Neural cell (in vitro differentiated cells): ENCODE data around the gene ARHGAP24. TPM values are rescaled to one million over a fixed set of nuclear protein-coding genes. Genes with fewer than 3 reads are reported as not detected.
"Not testable (repeated sequence)": the region's sequence is repeated elsewhere in the genome, so short reads cannot be mapped to it uniquely, and the experiment has no call there.

Source experiments
- H2AFZ ChIP-seq: fragments of 200-600, 300-800 bp; sonication (generic), shearing (Covaris generic); 2 replicates; pipeline ENCODE4 v1.6.0; 2014; ENCODE audit warnings: low read depth, mild to moderate bottlenecking, antibody characterized with exemption, low read length, moderate library complexity
- H3F3A ChIP-seq: fragments of 200-600 bp; shearing (Covaris generic); 2 replicates; pipeline ENCODE4 v1.6.1; 2016; ENCODE audit warnings: mild to moderate bottlenecking, moderate library complexity, mixed read lengths, antibody characterized with exemption, low read length; ENCODE audit not compliant: insufficient read depth, poor library complexity, severe bottlenecking
- H3K27ac ChIP-seq: fragments of 200-600, 300-800 bp; sonication (generic), shearing (Covaris generic); 2 replicates; pipeline ENCODE4 v1.5.1; 2014; ENCODE audit warnings: mild to moderate bottlenecking, low read length, moderate library complexity
- H3K27me3 ChIP-seq: fragments of 300-800, 200-600 bp; sonication (generic), shearing (Covaris generic); 2 replicates; pipeline ENCODE4 v1.6.0; 2014; ENCODE audit warnings: mild to moderate bottlenecking, low read depth, low read length, moderate library complexity; ENCODE audit not compliant: insufficient read depth
- H3K36me3 ChIP-seq: fragments of 300-800, 200-600 bp; sonication (generic), shearing (Covaris generic); 2 replicates; pipeline ENCODE4 v1.5.1; 2014; ENCODE audit warnings: mild to moderate bottlenecking, antibody characterized with exemption, low read length, moderate library complexity; ENCODE audit not compliant: insufficient read depth
- H3K4me2 ChIP-seq: fragments of 300-800, 200-600 bp; sonication (generic), shearing (Covaris generic); 2 replicates; pipeline ENCODE4 v1.6.0; 2014; ENCODE audit warnings: mild to moderate bottlenecking, low read length
- H3K4me3 ChIP-seq: fragments of 300-800, 200-600 bp; sonication (generic), shearing (Covaris generic); 2 replicates; pipeline ENCODE4 v1.5.1; 2014; ENCODE audit warnings: mild to moderate bottlenecking, low read length, moderate library complexity
- H3K79me2 ChIP-seq: fragments of 200-600 bp; shearing (Covaris generic); replicated peaks from 2 replicates; pipeline ENCODE4 v1.6.0; 2014; ENCODE audit warnings: mild to moderate bottlenecking, low read length, moderate library complexity; ENCODE audit not compliant: insufficient read depth
- H3K9ac ChIP-seq: fragments of 300-800, 200-600 bp; sonication (generic), shearing (Covaris generic); 2 replicates; pipeline ENCODE4 v1.6.1; 2016; ENCODE audit warnings: mild to moderate bottlenecking, low read length, mixed read lengths
- H3K9me2 ChIP-seq: fragments of 200-600 bp; shearing (Covaris generic); 2 replicates; pipeline ENCODE4 v1.6.1; 2016; ENCODE audit warnings: mild to moderate bottlenecking, low read length, mixed read lengths; ENCODE audit not compliant: insufficient read depth
- H3K9me3 ChIP-seq: fragments of 200-600, 300-800 bp; sonication (generic), shearing (Covaris generic); 2 replicates; pipeline ENCODE4 v1.6.1; 2016; ENCODE audit warnings: mild to moderate bottlenecking, mixed run types, low read length, moderate library complexity, mixed read lengths
- H4K20me1 ChIP-seq: fragments of 200-600 bp; shearing (Covaris generic); 2 replicates; pipeline ENCODE4 v1.6.1; 2016; ENCODE audit warnings: mild to moderate bottlenecking, mixed run types; ENCODE audit not compliant: insufficient read depth
- CTCF ChIP-seq: fragments of 450-650 bp; IDR thresholded peaks from 2 replicates; pipeline ENCODE4 v1.5.1; 2014; ENCODE audit warnings: antibody characterized with exemption, mild to moderate bottlenecking, moderate library complexity; ENCODE audit not compliant: poor library complexity, severe bottlenecking
- EP300 ChIP-seq: fragments of 450-650 bp; conservative IDR thresholded peaks from 2 replicates; pipeline ENCODE4 v1.6.1; 2014; ENCODE audit warnings: antibody characterized with exemption, mild to moderate bottlenecking, moderate library complexity; ENCODE audit not compliant: poor library complexity, severe bottlenecking
- EZH2 ChIP-seq: fragments of 200-600, 300-800 bp; shearing (Covaris generic), sonication (generic); IDR thresholded peaks from 2 replicates; pipeline ENCODE4 v1.6.1; 2014; ENCODE audit warnings: antibody characterized with exemption, low read length, borderline replicate concordance, mild to moderate bottlenecking; ENCODE audit not compliant: insufficient read depth, poor library complexity, severe bottlenecking
- MXI1 ChIP-seq: fragments of 450-650 bp; conservative IDR thresholded peaks from 2 replicates; pipeline ENCODE4 v1.6.1; 2014; ENCODE audit warnings: antibody characterized with exemption, mild to moderate bottlenecking; ENCODE audit not compliant: poor library complexity, severe bottlenecking
- POLR2AphosphoS5 ChIP-seq: IDR thresholded peaks from 2 replicates; pipeline ENCODE4 v1.6.1; 2012
- RAD21 ChIP-seq: fragments of 450-650 bp; conservative IDR thresholded peaks from 2 replicates; pipeline ENCODE4 v1.6.1; 2014; ENCODE audit warnings: antibody characterized with exemption, mild to moderate bottlenecking, moderate library complexity
- REST ChIP-seq: IDR thresholded peaks from 2 replicates; pipeline ENCODE4 v1.6.1; 2012; ENCODE audit warnings: borderline replicate concordance
- SMC3 ChIP-seq: fragments of 450-650 bp; conservative IDR thresholded peaks from 2 replicates; pipeline ENCODE4 v1.6.1; 2014; ENCODE audit warnings: antibody characterized with exemption, mild to moderate bottlenecking, moderate library complexity; ENCODE audit not compliant: poor library complexity
- TAF1 ChIP-seq: IDR thresholded peaks from 2 replicates; pipeline ENCODE4 v1.6.1; 2012; ENCODE audit warnings: low read depth
- polyA plus RNA-seq: library from polyadenylated mRNA; depleted of rRNA; stranded (reverse); fragments of >200 nt; gene quantifications from 2 replicates; pipeline ENCODE4 v1.2.3, GENCODE V29; 2014

The ARHGAP24 gene
- polyA plus RNA-seq, 1 donor from 2014 or later: 2.9 TPM

DNA sequence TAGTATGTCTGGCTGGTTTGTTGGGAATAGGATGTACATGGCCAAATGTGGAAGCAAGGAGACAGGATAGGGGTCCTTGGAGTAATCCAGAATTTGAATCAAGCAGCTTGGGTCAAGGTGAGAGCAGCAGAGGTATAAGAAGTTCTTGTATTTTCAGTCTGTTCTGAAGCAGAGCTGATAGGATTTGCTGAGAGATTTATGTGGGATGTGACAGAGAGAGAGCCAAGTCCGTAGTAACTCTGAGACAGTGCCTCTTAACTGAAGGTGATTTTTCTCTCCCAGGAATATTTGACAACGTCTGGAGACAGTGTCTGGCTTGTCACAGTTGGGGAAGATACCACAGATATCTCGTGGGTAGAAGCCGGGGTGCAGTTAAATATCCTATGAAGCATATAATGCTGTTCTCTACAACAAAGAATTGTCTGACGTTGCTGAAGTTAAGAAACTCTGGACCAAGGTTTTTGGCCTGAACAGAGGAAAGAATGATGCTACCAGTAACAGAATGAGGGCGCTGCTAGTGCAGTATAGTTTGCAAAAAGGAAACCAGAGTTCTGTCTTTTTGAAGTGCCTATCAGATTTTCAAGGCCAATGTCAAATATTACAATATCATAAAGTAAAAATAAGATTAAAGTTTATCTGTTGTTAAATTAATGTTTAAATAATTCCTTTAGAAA is 184.0 kb downstream of the ARHGAP24 start:
- Histone ChIP-seq H3K4me2 (no peak overlapping the region), H3K9ac (no peak overlapping the region), H3K9me2 (no peaks in the 10 kb centered on the region), H2AFZ (no peak overlapping the region), H3F3A (no peaks in the 10 kb centered on the region), H3K4me3 (no peak overlapping the region), H3K9me3 (no peaks in the 10 kb centered on the region), H3K79me2 (no peaks in the 10 kb centered on the region), H3K36me3 (no peaks in the 10 kb centered on the region), H3K27me3 (no peaks in the 10 kb centered on the region), H3K27ac (no peak overlapping the region), H4K20me1 (no peaks in the 10 kb centered on the region)
- no peak for TF ChIP-seq RAD21
- no peak for TF ChIP-seq EZH2
- TF ChIP-seq POLR2AphosphoS5: no peak
- no peak for TF ChIP-seq TAF1
- TF ChIP-seq SMC3: no peak
- no peak for TF ChIP-seq MXI1
- no peak for TF ChIP-seq REST
- no peak for TF ChIP-seq CTCF
- no peak for TF ChIP-seq EP300

DNA sequence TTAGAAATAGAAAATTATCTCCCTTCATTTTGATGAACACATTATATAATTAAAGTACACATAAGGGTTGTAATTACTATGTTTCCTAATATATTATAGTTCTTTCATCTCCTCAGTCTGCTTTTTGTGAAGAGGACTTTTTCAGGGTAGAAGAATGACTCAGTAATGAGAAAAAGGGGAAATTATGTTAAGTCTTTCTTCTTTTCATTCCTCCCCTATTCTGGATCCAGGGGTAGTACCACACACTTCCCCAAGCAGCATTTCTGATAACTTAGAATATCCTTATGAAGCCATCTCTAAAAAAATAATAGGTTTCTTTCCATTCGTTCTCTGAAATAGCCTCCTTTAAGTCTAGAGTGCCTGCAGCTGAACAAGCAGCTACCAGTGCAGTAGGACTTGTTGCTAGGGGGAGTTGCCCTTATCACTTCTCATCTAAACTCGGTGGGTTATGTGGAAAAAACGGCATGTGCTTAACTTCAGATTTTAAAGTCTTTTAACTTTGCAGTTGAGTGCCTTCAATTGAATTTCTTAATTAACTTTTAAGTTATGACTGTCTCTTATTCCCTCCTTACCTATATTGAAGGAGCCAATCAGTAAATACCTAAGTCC is 184.8 kb downstream of the ARHGAP24 start:
- Histone ChIP-seq H3K27ac (no peak overlapping the region), H3K79me2 (no peaks in the 10 kb centered on the region), H3K9me2 (no peaks in the 10 kb centered on the region), H3K9ac (no peak overlapping the region), H3F3A (no peaks in the 10 kb centered on the region), H3K36me3 (no peaks in the 10 kb centered on the region), H3K9me3 (no peaks in the 10 kb centered on the region), H3K4me3 (no peak overlapping the region), H4K20me1 (no peaks in the 10 kb centered on the region), H3K4me2 (no peak overlapping the region), H3K27me3 (no peaks in the 10 kb centered on the region), H2AFZ (no peak overlapping the region)
- TF ChIP-seq RAD21 (no peak), CTCF (no peak)

GRCh38 chr4:85666625-85667024 is 191.7 kb downstream of the ARHGAP24 start:
- not testable (repeated sequence) for H2AFZ ChIP-seq, H3K27me3 ChIP-seq, H3K9me2 ChIP-seq, H3K27ac ChIP-seq, H3K79me2 ChIP-seq, H3K9me3 ChIP-seq, H4K20me1 ChIP-seq, H3F3A ChIP-seq, H3K4me2 ChIP-seq, H3K36me3 ChIP-seq, H3K9ac ChIP-seq, H3K4me3 ChIP-seq
